CD4-positive, alpha-beta memory T cell (primary cell): ENCODE data around the gene HSDL2. TPM values are rescaled to one million over a fixed set of nuclear protein-coding genes. Genes with fewer than 3 reads are reported as not detected.

Experiments used
- CTCF ChIA-PET: fragments of 350-600 bp; sonication (Branson Sonifier 250); formaldehyde crosslinking; loops from one replicate; lab custom pipeline; 2021; ENCODE audit warnings: inconsistent platforms; ENCODE audit not compliant: partially characterized antibody; lab: Charles Lee
- POLR2A ChIA-PET: fragments of 350-600 bp; sonication (Branson Sonifier 250); formaldehyde crosslinking; loops from one replicate; lab custom pipeline; 2021; ENCODE audit not compliant: partially characterized antibody; lab: Charles Lee
- DNase-seq, 5 donors: peaks; one replicate each; pipeline versions ENCODE4 v3.0.0 to v3.0.0-alpha.2; 2020 to 2022; ENCODE audit warnings: mixed read lengths in 1 of 5
- H3K27ac ChIP-seq: one replicate; pipeline ENCODE4 v1.7.0; 2013; ENCODE audit warnings: low read depth, low read length
- H3K27me3 ChIP-seq: 2 replicates; pipeline ENCODE4 v1.7.0; 2013; ENCODE audit warnings: mild to moderate bottlenecking, low read length, moderate library complexity; ENCODE audit not compliant: insufficient read depth
- H3K36me3 ChIP-seq: 2 replicates; pipeline ENCODE4 v1.7.0; 2013; ENCODE audit warnings: mild to moderate bottlenecking, low read length, moderate library complexity; ENCODE audit not compliant: insufficient read depth
- H3K4me1 ChIP-seq: 2 replicates; pipeline ENCODE4 v1.7.0; 2013; ENCODE audit warnings: mild to moderate bottlenecking, low read length, moderate library complexity; ENCODE audit not compliant: insufficient read depth
- H3K4me3 ChIP-seq, 2 donors: one replicate each; pipeline ENCODE4 v1.7.0; 2013; ENCODE audit warnings: low read length in 2 of 2, mild to moderate bottlenecking in 1 of 2
- H3K9me3 ChIP-seq, 2 donors: one replicate each; pipeline ENCODE4 v1.7.0; 2013; ENCODE audit warnings: low read length in 2 of 2, control low read depth in 1 of 2; ENCODE audit not compliant: control insufficient read depth in 1 of 2
- H3K27ac Mint-ChIP-seq, 7 donors: one replicate each; pipeline ENCODE4 v1.8.0; 2020 to 2021; ENCODE audit warnings: mixed read lengths in 7 of 7, mild to moderate bottlenecking in 6 of 7, inconsistent platforms in 3 of 7, moderate library complexity in 3 of 7
- H3K27me3 Mint-ChIP-seq, 2 donors: one replicate each; pipeline ENCODE4 v1.8.0; 2020 to 2021; ENCODE audit warnings: mixed read lengths in 2 of 2
- H3K36me3 Mint-ChIP-seq, 2 donors: one replicate each; pipeline ENCODE4 v1.8.0; 2020 to 2021; ENCODE audit warnings: mixed read lengths in 2 of 2, inconsistent platforms in 1 of 2, mild to moderate bottlenecking in 1 of 2
- H3K4me1 Mint-ChIP-seq, 4 donors: one replicate each; pipeline ENCODE4 v1.8.0; 2020 to 2021; ENCODE audit warnings: mixed read lengths in 4 of 4, mild to moderate bottlenecking in 1 of 4
- H3K4me3 Mint-ChIP-seq, 8 donors: one replicate each; pipeline ENCODE4 v1.8.0; 2020 to 2021; ENCODE audit warnings: mixed read lengths in 8 of 8, mild to moderate bottlenecking in 7 of 8, moderate library complexity in 6 of 8, inconsistent platforms in 3 of 8
- H3K9me3 Mint-ChIP-seq, 8 donors: one replicate each; pipeline ENCODE4 v1.8.0; 2020 to 2021; ENCODE audit warnings: mixed read lengths in 8 of 8, mild to moderate bottlenecking in 5 of 8, inconsistent platforms in 3 of 8, moderate library complexity in 1 of 8
- intact Hi-C: fragments of 100-400 bp; cut with micrococcal nuclease; formaldehyde crosslinking; loops from one replicate; pipeline ENCODE4 v1.15.1; 2023
- polyA plus RNA-seq, 2 donors: library from polyadenylated mRNA; unstranded; fragments of 300-500 nt; fragmentation: Illumina TruSeq; gene quantifications; one replicate each; pipeline ENCODE4 v1.2.3, GENCODE V29; 2021
- total RNA-seq, 2 experiments: library from RNA; stranded (reverse); gene quantifications; one replicate each; pipeline ENCODE4 v1.2.3, GENCODE V29; 2021

The HSDL2 gene
- total and polyA plus RNA-seq, 4 experiments from 2014 or later = 12.4 to 21.7 (median 15.0) TPM

- Histone ChIP-seq H3K4me3 (peak overlapping the region; percentile 31 to 81), H3K36me3 (no peaks in the 10 kb centered on the region), H3K4me1 (peaks cover 41% of the 10 kb centered on the region), H3K9me3 (no peaks in the 10 kb centered on the region), H3K27ac (peak overlapping the region; percentile 92), H3K27me3 (no peaks in the 10 kb centered on the region)
- ChIA-PET POLR2A (interaction anchor here (0.6 to 3.2 kb wide), 30 partner anchors 9 to 442 kb away, joined by 3 to 45 read pairs (median 5); partner anchors contain the start of genes HSDL2, INIP, KIAA1958 and SNX30), CTCF (interaction anchor here (1.0 to 3.2 kb wide), 5 partner anchors 17 to 236 kb away, joined by 3 to 18 read pairs (median 8); no protein-coding TSS in a partner anchor)
- Mint-ChIP-seq H3K4me1 (peaks cover 23 to 45% (median 28%) of the 10 kb centered on the region in 4 donors), H3K27me3 (no peaks in the 10 kb centered on the region), H3K36me3 (peaks cover 0 to 14% of the 10 kb centered on the region in 2 donors), H3K27ac (peak overlapping the region; percentile 82 to 96 (median 92)), H3K9me3 (peaks cover 0 to 2% (median 0%) of the 10 kb centered on the region in 8 donors), H3K4me3 (peak overlapping the region; percentile 81 to 96 (median 94))
- intact Hi-C loops = loop anchor here (1.0 to 5.0 kb wide), 14 partner anchors 14 to 851 kb away; partner anchors contain the start of genes DNAJC25, KIAA1958, SNX30 and UGCG
- DNase-seq = peak; percentile 86 to 89 (median 87)
These were observed 46.1 kb upstream of the HSDL2 start for GRCh38 chr9:112333639-112334431.

GRCh38 chr9:112334432-112334841 lies 45.5 kb upstream of the HSDL2 start:
- peaks cover 0 to 2% (median 0%) of the 10 kb centered on the region in 8 donors for H3K9me3 Mint-ChIP-seq
- H3K4me3 Mint-ChIP-seq = peak overlapping the region; percentile 81 to 96 (median 91)
- H3K27me3 ChIP-seq = no peaks in the 10 kb centered on the region
- peaks cover 36% of the 10 kb centered on the region for H3K4me1 ChIP-seq
- intact Hi-C loops = loop anchor here (1.0 to 5.0 kb wide), 4 partner anchors 14 to 418 kb away; partner anchors contain the start of gene SNX30
- peak; percentile 53 to 80 (median 60) for DNase-seq
- H3K36me3 ChIP-seq = no peaks in the 10 kb centered on the region
- peak overlapping the region; percentile 87 for H3K27ac ChIP-seq
- peaks cover 22 to 41% (median 26%) of the 10 kb centered on the region in 4 donors for H3K4me1 Mint-ChIP-seq
- CTCF ChIA-PET = interaction anchor here (0.8 to 3.2 kb wide), 7 partner anchors 9 to 241 kb away, joined by 3 to 18 read pairs (median 5); no protein-coding TSS in a partner anchor
- POLR2A ChIA-PET = interaction anchor here (0.8 to 3.2 kb wide), 11 partner anchors 9 to 442 kb away, joined by 3 to 45 read pairs (median 7); partner anchors contain the start of genes HSDL2 and SUSD1
- H3K4me3 ChIP-seq = peak overlapping the region; percentile 31 to 69
- H3K27me3 Mint-ChIP-seq = no peaks in the 10 kb centered on the region
- H3K27ac Mint-ChIP-seq = peak overlapping the region; percentile 82 to 96 (median 92)
- H3K9me3 ChIP-seq = no peaks in the 10 kb centered on the region
- H3K36me3 Mint-ChIP-seq = peaks cover 0 to 14% of the 10 kb centered on the region in 2 donors

- H3K36me3 Mint-ChIP-seq = peaks cover 0 to 8% of the 10 kb centered on the region in 2 donors
- H3K27me3 Mint-ChIP-seq = no peaks in the 10 kb centered on the region
- intact Hi-C loops = no loop called here
- Histone ChIP-seq H3K9me3 (no peaks in the 10 kb centered on the region), H3K4me1 (peaks cover 8% of the 10 kb centered on the region), H3K4me3 (no peak overlapping the region), H3K36me3 (no peaks in the 10 kb centered on the region), H3K27ac (no peak overlapping the region), H3K27me3 (no peaks in the 10 kb centered on the region)
- CTCF ChIA-PET = interaction anchor here (1.4 to 1.5 kb wide), 2 partner anchors 17 to 23 kb away, joined by 3 to 4 read pairs; no protein-coding TSS in a partner anchor
- DNase-seq = no peak
- H3K4me3 Mint-ChIP-seq = no peak overlapping the region
- no peaks in the 10 kb centered on the region for H3K9me3 Mint-ChIP-seq
- H3K27ac Mint-ChIP-seq = no peak overlapping the region
- POLR2A ChIA-PET = no interaction called here
- peaks cover 4 to 12% (median 4%) of the 10 kb centered on the region in 4 donors for H3K4me1 Mint-ChIP-seq
These were observed 42.4 kb upstream of the HSDL2 start for GRCh38 chr9:112337547-112337946.

GRCh38 chr9:112338561-112338960 lies 41.3 kb upstream of the HSDL2 start:
- intact Hi-C loops = no loop called here
- DNase-seq = no peak
- Histone ChIP-seq H3K36me3 (no peaks in the 10 kb centered on the region), H3K4me3 (no peak overlapping the region), H3K27ac (no peak overlapping the region), H3K9me3 (no peaks in the 10 kb centered on the region), H3K27me3 (no peaks in the 10 kb centered on the region), H3K4me1 (peaks cover 8% of the 10 kb centered on the region)
- Mint-ChIP-seq H3K36me3 (peaks cover 0 to 6% of the 10 kb centered on the region in 2 donors), H3K4me1 (peaks cover 4 to 11% (median 4%) of the 10 kb centered on the region in 4 donors), H3K27ac (no peak overlapping the region), H3K9me3 (no peaks in the 10 kb centered on the region), H3K4me3 (no peak overlapping the region), H3K27me3 (peaks cover 0 to 2% of the 10 kb centered on the region in 2 donors)
- CTCF ChIA-PET = no interaction called here
- POLR2A ChIA-PET = no interaction called here

- H3K4me3 ChIP-seq = no peak overlapping the region
- intact Hi-C loops = no loop called here
- DNase-seq = no peak
- no peak overlapping the region for H3K27ac Mint-ChIP-seq
- H3K36me3 Mint-ChIP-seq = no peaks in the 10 kb centered on the region
- CTCF ChIA-PET = interaction anchor here (1.2 kb wide), 1 partner anchor 241 kb away, joined by 4 read pairs; no protein-coding TSS in a partner anchor
- no peaks in the 10 kb centered on the region for H3K9me3 Mint-ChIP-seq
- H3K27me3 ChIP-seq = no peaks in the 10 kb centered on the region
- POLR2A ChIA-PET = no interaction called here
- no peaks in the 10 kb centered on the region for H3K4me1 Mint-ChIP-seq
- peaks cover 2% of the 10 kb centered on the region for H3K4me1 ChIP-seq
- no peak overlapping the region for H3K4me3 Mint-ChIP-seq
- H3K9me3 ChIP-seq = no peaks in the 10 kb centered on the region
- no peaks in the 10 kb centered on the region for H3K36me3 ChIP-seq
- H3K27me3 Mint-ChIP-seq = peaks cover 0 to 2% of the 10 kb centered on the region in 2 donors
- H3K27ac ChIP-seq = no peak overlapping the region
These were observed 40.0 kb upstream of the HSDL2 start for GRCh38 chr9:112339886-112340285.

GRCh38 chr9:112341730-112342129 lies 38.2 kb upstream of the HSDL2 start:
- no peak for DNase-seq
- Histone ChIP-seq H3K27ac (no peak overlapping the region), H3K9me3 (no peaks in the 10 kb centered on the region), H3K4me3 (no peak overlapping the region), H3K4me1 (no peaks in the 10 kb centered on the region), H3K36me3 (no peaks in the 10 kb centered on the region), H3K27me3 (no peaks in the 10 kb centered on the region)
- Mint-ChIP-seq H3K27ac (no peak overlapping the region), H3K9me3 (no peaks in the 10 kb centered on the region), H3K27me3 (peaks cover 0 to 2% of the 10 kb centered on the region in 2 donors), H3K4me3 (no peak overlapping the region), H3K36me3 (no peaks in the 10 kb centered on the region), H3K4me1 (no peaks in the 10 kb centered on the region)
- ChIA-PET POLR2A (no interaction called here), CTCF (no interaction called here)
- intact Hi-C loops = no loop called here
